GM21360 (cell line): ENCODE data around the gene FAM210B.
"Not testable (repeated sequence)": the region's sequence is repeated elsewhere in the genome, so short reads cannot be mapped to it uniquely, and the experiment has no call there.

Experiments
- ATAC-seq: cut with Tn5 transposase; IDR thresholded peaks from one replicate; pipeline ENCODE4 v1.9.1; 2021; ENCODE audit warnings: mild to moderate bottlenecking, moderate library complexity; ENCODE audit not compliant: unreplicated experiment

The FAM210B gene

GRCh38 chr20:56358600-56359211 lies at the start of gene FAM210B:
TSS of gene FAM210B (plus strand) at chr20:56358974. CDS start at chr20:56359006, 32 bp downstream.
- peak; percentile 98 for ATAC-seq

- no peak for ATAC-seq
These were observed 42.7 kb upstream of the FAM210B start for GRCh38 chr20:56316051-56316450.

GRCh38 chr20:56316483-56316882 lies 42.3 kb upstream of the FAM210B start:
- no peak for ATAC-seq

GRCh38 chr20:56322681-56323080 lies 36.1 kb upstream of the FAM210B start:
- ATAC-seq: no peak

- ATAC-seq: no peak
These were observed 35.6 kb upstream of the FAM210B start for GRCh38 chr20:56323206-56323605.

GRCh38 chr20:56323656-56324055 lies 35.1 kb upstream of the FAM210B start:
- no peak for ATAC-seq

GRCh38 chr20:56324806-56325205 lies 34.0 kb upstream of the FAM210B start:
- ATAC-seq: no peak

- no peak for ATAC-seq
These were observed 29.9 kb upstream of the FAM210B start for GRCh38 chr20:56328861-56329260.

- not testable (repeated sequence) for ATAC-seq
These were observed 22.1 kb upstream of the FAM210B start for GRCh38 chr20:56336709-56337108.

GRCh38 chr20:56342783-56343182 lies 16.0 kb upstream of the FAM210B start:
- ATAC-seq: no peak

GRCh38 chr20:56343861-56344381 lies 14.9 kb upstream of the FAM210B start:
- ATAC-seq: peak; percentile 75

- ATAC-seq: no peak
These were observed 12.9 kb upstream of the FAM210B start for GRCh38 chr20:56345911-56346310.

- ATAC-seq: no peak
These were observed 11.0 kb upstream of the FAM210B start for GRCh38 chr20:56347628-56348304.

- ATAC-seq: no peak
These were observed 10.5 kb upstream of the FAM210B start for GRCh38 chr20:56348305-56348693.

GRCh38 chr20:56348746-56349145 lies 10.0 kb upstream of the FAM210B start:
- ATAC-seq: no peak

GRCh38 chr20:56350842-56351241 lies 7.9 kb upstream of the FAM210B start:
- no peak for ATAC-seq

GRCh38 chr20:56352345-56353055 lies 6.3 kb upstream of the FAM210B start:
- ATAC-seq: no peak

GRCh38 chr20:56353356-56353755 lies 5.4 kb upstream of the FAM210B start:
- no peak for ATAC-seq

GRCh38 chr20:56358070-56358469 lies 704 bp upstream of the FAM210B start:
- no peak for ATAC-seq

GRCh38 chr20:56359212-56360132 lies 698 bp downstream of the FAM210B start:
- ATAC-seq: no peak
